HepG2 (cell line): ENCODE data around the gene L1CAM. TPM values are rescaled to one million over a fixed set of nuclear protein-coding genes. Genes with fewer than 3 reads are reported as not detected.

Experiments used
- ELF1 ChIP-seq: sonication (generic); formaldehyde crosslinking; IDR thresholded peaks from 2 replicates; pipeline ENCODE4 v1.4.0; 2020; ENCODE audit warnings: missing genetic modification reagents
- FOXC1 ChIP-seq: sonication (generic); formaldehyde crosslinking; IDR thresholded peaks from 2 replicates; pipeline ENCODE4 v1.8.0; 2022; ENCODE audit warnings: mild to moderate bottlenecking, missing genetic modification reagents, borderline replicate concordance
- KLF12 ChIP-seq: sonication (generic); formaldehyde crosslinking; IDR thresholded peaks from 2 replicates; pipeline ENCODE4 v1.4.0; 2020; ENCODE audit warnings: missing genetic modification reagents, borderline replicate concordance
- MTA1 ChIP-seq: sonication (generic); formaldehyde crosslinking; IDR thresholded peaks from 2 replicates; pipeline ENCODE4 v1.4.0; 2020; ENCODE audit warnings: missing genetic modification reagents, mild to moderate bottlenecking, borderline replicate concordance
- NCOR1 ChIP-seq: fragments of 200-600 bp; sonication (generic); IDR thresholded peaks from 2 replicates; pipeline ENCODE4 v1.7.0; 2017; ENCODE audit warnings: antibody characterized with exemption, low read length, borderline replicate concordance
- PAX8 ChIP-seq: sonication (generic); formaldehyde crosslinking; IDR thresholded peaks from 2 replicates; pipeline ENCODE4 v1.8.0; 2022; ENCODE audit warnings: mild to moderate bottlenecking, missing genetic modification reagents, borderline replicate concordance
- POGZ ChIP-seq: sonication (generic); formaldehyde crosslinking; IDR thresholded peaks from 2 replicates; pipeline ENCODE4 v1.4.0; 2020; ENCODE audit warnings: mild to moderate bottlenecking, missing genetic modification reagents
- ZNF24 ChIP-seq: fragments of 450-650 bp; IDR thresholded peaks from 2 replicates; pipeline ENCODE4 v1.6.1; 2017; ENCODE audit warnings: antibody characterized with exemption, mild to moderate bottlenecking
- ZNF570 ChIP-seq: sonication (generic); formaldehyde crosslinking; IDR thresholded peaks from 2 replicates; pipeline ENCODE4 v1.4.0; 2020; ENCODE audit warnings: mild to moderate bottlenecking, missing genetic modification reagents, borderline replicate concordance
- ZSCAN21 ChIP-seq: sonication (generic); formaldehyde crosslinking; IDR thresholded peaks from 2 replicates; pipeline ENCODE4 v1.8.0; 2022; ENCODE audit warnings: mild to moderate bottlenecking, missing genetic modification reagents, moderate library complexity, borderline replicate concordance
- polyA plus RNA-seq, 8 experiments: library from polyadenylated mRNA; depleted of rRNA in 3 of 8; stranded (reverse) in 7 of 8; unstranded in 1 of 8; fragments of >200 nt; fragmentation: Illumina TruSeq in 4 of 8; extraction: Trizol in 4 of 8; gene quantifications; 2 replicates each; pipeline versions ENCODE4 v1.2.1 to v1.2.3, GENCODE V29; 2011 to 2016; ENCODE audit warnings: low read depth in 4 of 8, missing spikeins in 1 of 8, mixed read lengths in 1 of 8; ENCODE audit not compliant: insufficient read depth in 1 of 8
- total RNA-seq, 5 experiments: library from RNA; depleted of rRNA; stranded (reverse); fragments of >200 nt; fragmentation: Illumina TruSeq; extraction: Trizol; gene quantifications; 2 replicates each; pipeline ENCODE4 v1.2.3, GENCODE V29; 2016; ENCODE audit warnings: low read depth in 1 of 5
- TF ChIP-seq, protein P1 (sequence below): sonication (generic); formaldehyde crosslinking; IDR thresholded peaks from 2 replicates; pipeline ENCODE4 v1.5.0; 2020; ENCODE audit warnings: mild to moderate bottlenecking, missing genetic modification reagents, borderline replicate concordance
- TF ChIP-seq, protein P2 (sequence below): sonication (generic); formaldehyde crosslinking; IDR thresholded peaks from 2 replicates; pipeline ENCODE4 v1.5.0; 2020; ENCODE audit warnings: mild to moderate bottlenecking, missing genetic modification reagents
- TF ChIP-seq, protein P3 (sequence below): sonication (generic); formaldehyde crosslinking; IDR thresholded peaks from 2 replicates; pipeline ENCODE4 v1.5.0; 2020; ENCODE audit warnings: mild to moderate bottlenecking, missing genetic modification reagents, moderate library complexity
- TF ChIP-seq, protein P4 (sequence below): sonication (generic); formaldehyde crosslinking; IDR thresholded peaks from 2 replicates; pipeline ENCODE4 v1.4.0; 2020; ENCODE audit warnings: mild to moderate bottlenecking, missing genetic modification reagents
- TF ChIP-seq, protein P5 (sequence below): sonication (generic); formaldehyde crosslinking; IDR thresholded peaks from 2 replicates; pipeline ENCODE4 v1.4.0; 2020; ENCODE audit warnings: missing genetic modification reagents, mild to moderate bottlenecking, borderline replicate concordance

L1CAM gene
- total and polyA plus RNA-seq, 2 of the 13 experiments (the other 11 are each of a cell fraction or from before 2014, with no cell fraction given): 1.4 to 2.0 TPM

DNA sequence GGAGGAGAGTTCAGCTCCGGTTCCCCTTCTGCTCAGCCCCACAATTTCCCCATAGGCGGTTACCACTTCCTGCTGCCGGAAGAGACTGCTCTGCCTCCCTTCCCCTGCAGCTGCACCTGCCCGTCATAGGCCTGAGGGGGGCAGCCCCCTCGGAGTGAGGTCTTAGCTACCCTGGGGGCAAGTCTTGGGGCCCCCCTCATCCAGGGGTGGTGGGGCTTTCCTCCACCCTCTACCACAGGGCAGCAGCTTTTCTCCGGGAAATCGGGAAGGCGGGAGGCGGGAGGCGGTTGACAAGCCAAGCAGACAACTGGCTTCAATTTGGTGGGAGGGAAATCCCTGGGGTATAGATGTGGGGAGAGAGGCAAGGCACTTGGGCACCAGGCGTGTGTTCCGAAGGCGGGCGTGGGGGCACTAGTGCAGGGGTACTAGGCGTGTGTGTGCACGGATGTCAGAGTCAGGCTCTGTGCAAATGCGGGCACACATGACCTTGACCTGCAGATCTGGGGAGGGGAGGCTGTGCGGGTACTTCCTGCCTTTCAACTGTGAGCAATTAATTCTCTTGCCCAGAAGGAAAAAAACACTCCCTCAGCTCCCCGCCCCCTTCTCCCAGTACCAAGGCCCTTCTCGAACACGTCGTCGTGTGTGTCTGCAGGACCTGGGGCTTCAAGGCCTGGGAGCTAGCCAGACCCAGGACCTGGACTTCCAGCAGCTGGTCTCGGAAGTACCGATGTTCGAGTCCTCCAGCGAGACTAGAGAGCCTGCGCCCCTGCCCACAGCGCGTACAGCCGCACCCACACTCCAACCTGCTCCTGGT lies 41.1 kb upstream of the L1CAM start (continued):
- TF ChIP-seq, protein P1, sequence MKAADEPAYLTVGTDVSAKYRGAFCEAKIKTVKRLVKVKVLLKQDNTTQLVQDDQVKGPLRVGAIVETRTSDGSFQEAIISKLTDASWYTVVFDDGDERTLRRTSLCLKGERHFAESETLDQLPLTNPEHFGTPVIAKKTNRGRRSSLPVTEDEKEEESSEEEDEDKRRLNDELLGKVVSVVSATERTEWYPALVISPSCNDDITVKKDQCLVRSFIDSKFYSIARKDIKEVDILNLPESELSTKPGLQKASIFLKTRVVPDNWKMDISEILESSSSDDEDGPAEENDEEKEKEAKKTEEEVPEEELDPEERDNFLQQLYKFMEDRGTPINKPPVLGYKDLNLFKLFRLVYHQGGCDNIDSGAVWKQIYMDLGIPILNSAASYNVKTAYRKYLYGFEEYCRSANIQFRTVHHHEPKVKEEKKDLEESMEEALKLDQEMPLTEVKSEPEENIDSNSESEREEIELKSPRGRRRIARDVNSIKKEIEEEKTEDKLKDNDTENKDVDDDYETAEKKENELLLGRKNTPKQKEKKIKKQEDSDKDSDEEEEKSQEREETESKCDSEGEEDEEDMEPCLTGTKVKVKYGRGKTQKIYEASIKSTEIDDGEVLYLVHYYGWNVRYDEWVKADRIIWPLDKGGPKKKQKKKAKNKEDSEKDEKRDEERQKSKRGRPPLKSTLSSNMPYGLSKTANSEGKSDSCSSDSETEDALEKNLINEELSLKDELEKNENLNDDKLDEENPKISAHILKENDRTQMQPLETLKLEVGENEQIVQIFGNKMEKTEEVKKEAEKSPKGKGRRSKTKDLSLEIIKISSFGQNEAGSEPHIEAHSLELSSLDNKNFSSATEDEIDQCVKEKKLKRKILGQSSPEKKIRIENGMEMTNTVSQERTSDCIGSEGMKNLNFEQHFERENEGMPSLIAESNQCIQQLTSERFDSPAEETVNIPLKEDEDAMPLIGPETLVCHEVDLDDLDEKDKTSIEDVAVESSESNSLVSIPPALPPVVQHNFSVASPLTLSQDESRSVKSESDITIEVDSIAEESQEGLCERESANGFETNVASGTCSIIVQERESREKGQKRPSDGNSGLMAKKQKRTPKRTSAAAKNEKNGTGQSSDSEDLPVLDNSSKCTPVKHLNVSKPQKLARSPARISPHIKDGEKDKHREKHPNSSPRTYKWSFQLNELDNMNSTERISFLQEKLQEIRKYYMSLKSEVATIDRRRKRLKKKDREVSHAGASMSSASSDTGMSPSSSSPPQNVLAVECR (CRISPR knock-in tag): peak; percentile 41; the same call in 1 of the 2 replicates
- TF ChIP-seq, protein P2, sequence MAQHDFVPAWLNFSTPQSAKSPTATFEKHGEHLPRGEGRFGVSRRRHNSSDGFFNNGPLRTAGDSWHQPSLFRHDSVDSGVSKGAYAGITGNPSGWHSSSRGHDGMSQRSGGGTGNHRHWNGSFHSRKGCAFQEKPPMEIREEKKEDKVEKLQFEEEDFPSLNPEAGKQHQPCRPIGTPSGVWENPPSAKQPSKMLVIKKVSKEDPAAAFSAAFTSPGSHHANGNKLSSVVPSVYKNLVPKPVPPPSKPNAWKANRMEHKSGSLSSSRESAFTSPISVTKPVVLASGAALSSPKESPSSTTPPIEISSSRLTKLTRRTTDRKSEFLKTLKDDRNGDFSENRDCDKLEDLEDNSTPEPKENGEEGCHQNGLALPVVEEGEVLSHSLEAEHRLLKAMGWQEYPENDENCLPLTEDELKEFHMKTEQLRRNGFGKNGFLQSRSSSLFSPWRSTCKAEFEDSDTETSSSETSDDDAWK (CRISPR knock-in tag): no peak
- no peak for TF ChIP-seq PAX8
- no peak for TF ChIP-seq ZNF24
- TF ChIP-seq, protein P3, sequence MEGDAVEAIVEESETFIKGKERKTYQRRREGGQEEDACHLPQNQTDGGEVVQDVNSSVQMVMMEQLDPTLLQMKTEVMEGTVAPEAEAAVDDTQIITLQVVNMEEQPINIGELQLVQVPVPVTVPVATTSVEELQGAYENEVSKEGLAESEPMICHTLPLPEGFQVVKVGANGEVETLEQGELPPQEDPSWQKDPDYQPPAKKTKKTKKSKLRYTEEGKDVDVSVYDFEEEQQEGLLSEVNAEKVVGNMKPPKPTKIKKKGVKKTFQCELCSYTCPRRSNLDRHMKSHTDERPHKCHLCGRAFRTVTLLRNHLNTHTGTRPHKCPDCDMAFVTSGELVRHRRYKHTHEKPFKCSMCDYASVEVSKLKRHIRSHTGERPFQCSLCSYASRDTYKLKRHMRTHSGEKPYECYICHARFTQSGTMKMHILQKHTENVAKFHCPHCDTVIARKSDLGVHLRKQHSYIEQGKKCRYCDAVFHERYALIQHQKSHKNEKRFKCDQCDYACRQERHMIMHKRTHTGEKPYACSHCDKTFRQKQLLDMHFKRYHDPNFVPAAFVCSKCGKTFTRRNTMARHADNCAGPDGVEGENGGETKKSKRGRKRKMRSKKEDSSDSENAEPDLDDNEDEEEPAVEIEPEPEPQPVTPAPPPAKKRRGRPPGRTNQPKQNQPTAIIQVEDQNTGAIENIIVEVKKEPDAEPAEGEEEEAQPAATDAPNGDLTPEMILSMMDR: peak; percentile 2; the same call in 1 of the 2 replicates
- no peak for TF ChIP-seq ELF1
- TF ChIP-seq NCOR1: no peak
- TF ChIP-seq, protein P4, sequence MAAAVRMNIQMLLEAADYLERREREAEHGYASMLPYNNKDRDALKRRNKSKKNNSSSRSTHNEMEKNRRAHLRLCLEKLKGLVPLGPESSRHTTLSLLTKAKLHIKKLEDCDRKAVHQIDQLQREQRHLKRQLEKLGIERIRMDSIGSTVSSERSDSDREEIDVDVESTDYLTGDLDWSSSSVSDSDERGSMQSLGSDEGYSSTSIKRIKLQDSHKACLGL: no peak
- TF ChIP-seq FOXC1 (CRISPR knock-in tag): no peak
- TF ChIP-seq, protein P5, sequence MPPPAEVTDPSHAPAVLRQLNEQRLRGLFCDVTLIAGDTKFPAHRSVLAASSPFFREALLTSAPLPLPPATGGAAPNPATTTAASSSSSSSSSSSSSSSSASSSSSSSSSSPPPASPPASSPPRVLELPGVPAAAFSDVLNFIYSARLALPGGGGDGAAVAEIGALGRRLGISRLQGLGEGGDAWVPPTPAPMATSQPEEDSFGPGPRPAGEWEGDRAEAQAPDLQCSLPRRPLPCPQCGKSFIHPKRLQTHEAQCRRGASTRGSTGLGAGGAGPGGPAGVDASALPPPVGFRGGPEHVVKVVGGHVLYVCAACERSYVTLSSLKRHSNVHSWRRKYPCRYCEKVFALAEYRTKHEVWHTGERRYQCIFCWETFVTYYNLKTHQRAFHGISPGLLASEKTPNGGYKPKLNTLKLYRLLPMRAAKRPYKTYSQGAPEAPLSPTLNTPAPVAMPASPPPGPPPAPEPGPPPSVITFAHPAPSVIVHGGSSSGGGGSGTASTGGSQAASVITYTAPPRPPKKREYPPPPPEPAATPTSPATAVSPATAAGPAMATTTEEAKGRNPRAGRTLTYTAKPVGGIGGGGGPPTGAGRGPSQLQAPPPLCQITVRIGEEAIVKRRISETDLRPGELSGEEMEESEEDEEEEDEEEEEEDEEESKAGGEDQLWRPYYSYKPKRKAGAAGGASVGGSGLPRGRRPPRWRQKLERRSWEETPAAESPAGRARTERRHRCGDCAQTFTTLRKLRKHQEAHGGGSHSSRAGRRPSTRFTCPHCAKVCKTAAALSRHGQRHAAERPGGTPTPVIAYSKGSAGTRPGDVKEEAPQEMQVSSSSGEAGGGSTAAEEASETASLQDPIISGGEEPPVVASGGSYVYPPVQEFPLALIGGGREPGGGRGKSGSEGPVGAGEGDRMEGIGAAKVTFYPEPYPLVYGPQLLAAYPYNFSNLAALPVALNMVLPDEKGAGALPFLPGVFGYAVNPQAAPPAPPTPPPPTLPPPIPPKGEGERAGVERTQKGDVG (CRISPR knock-in tag): no peak
- TF ChIP-seq MTA1 (CRISPR knock-in tag): peak; percentile 30; the same call in 1 of the 2 replicates
- TF ChIP-seq POGZ: no peak
- TF ChIP-seq ZSCAN21 (CRISPR knock-in tag): no peak
- no peak for TF ChIP-seq ZNF570 (CRISPR knock-in tag)
- 0 out of 2 replicates have a peak, but pooled peaks have one; percentile 32 for TF ChIP-seq KLF12 (CRISPR knock-in tag)
